Ovary (tissue), 3 donors: ENCODE data around the gene ULK2.

Experiments
- EP300 ChIP-seq: sonication (generic); formaldehyde crosslinking; IDR thresholded peaks from one replicate; pipeline ENCODE4 v1.6.1; 2017; ENCODE audit warnings: antibody characterized with exemption
- TF ChIP-seq, protein P1 (sequence below), 3 donors: fragments of 450-650 bp in 2 of 3; fragments of 200-600 bp in 1 of 3; IDR thresholded peaks; one replicate each; pipeline versions ENCODE4 v1.5.1 to v1.8.0; 2016 to 2022; ENCODE audit warnings: antibody characterized with exemption in 3 of 3, mild to moderate bottlenecking in 1 of 3
- donor health status: DM: no; HTN: no; CAD: no.

DNA sequence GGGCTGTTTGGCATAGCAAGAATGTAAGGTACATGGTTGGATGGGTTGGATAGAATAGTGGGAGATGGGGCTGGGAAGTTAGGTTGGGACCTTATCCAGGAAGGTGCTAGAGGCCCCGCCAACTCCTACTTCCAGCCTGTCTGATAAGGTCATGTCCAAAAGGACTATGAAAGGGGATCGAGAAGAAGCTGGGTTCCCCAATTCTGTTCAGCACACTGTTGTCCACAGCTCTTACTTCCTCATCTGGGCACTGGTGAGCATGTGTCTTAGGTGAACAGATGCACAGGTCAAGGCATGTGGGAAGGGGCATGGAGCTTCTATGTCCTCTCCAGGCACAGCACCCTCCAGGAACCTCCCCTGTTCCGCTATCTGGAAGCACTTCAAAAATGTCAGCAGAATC is 5.6 kb upstream of the ULK2 start:
- TF ChIP-seq, protein P1, sequence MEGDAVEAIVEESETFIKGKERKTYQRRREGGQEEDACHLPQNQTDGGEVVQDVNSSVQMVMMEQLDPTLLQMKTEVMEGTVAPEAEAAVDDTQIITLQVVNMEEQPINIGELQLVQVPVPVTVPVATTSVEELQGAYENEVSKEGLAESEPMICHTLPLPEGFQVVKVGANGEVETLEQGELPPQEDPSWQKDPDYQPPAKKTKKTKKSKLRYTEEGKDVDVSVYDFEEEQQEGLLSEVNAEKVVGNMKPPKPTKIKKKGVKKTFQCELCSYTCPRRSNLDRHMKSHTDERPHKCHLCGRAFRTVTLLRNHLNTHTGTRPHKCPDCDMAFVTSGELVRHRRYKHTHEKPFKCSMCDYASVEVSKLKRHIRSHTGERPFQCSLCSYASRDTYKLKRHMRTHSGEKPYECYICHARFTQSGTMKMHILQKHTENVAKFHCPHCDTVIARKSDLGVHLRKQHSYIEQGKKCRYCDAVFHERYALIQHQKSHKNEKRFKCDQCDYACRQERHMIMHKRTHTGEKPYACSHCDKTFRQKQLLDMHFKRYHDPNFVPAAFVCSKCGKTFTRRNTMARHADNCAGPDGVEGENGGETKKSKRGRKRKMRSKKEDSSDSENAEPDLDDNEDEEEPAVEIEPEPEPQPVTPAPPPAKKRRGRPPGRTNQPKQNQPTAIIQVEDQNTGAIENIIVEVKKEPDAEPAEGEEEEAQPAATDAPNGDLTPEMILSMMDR (IDR thresholded peaks at IDR 0.05) = no peak
- TF ChIP-seq EP300 = no peak
